WERI-Rb-1 (cell line): ENCODE measurements around the gene PLK5.
A peak's percentile ranks its signal among the peaks of the same experiment; 100 is the strongest.

ENCODE experiments used
- DNase-seq: peaks from one replicate; pipeline ENCODE4 v3.0.0-alpha.2; 2020
- H3K27ac ChIP-seq: fragments of 250-450 bp; sonication (Bioruptor Pico); 2 replicates; pipeline ENCODE4 v1.5.1; 2020; ENCODE audit warnings: mild to moderate bottlenecking, moderate library complexity
- H3K27me3 ChIP-seq: fragments of 250-450 bp; sonication (Bioruptor Pico); 2 replicates; pipeline ENCODE4 v1.5.1; 2021; ENCODE audit warnings: mild to moderate bottlenecking, low read depth, moderate library complexity; ENCODE audit not compliant: insufficient read depth, severe bottlenecking
- H3K36me3 ChIP-seq: fragments of 250-450 bp; sonication (Bioruptor Pico); 2 replicates; pipeline ENCODE4 v1.5.1; 2020; ENCODE audit warnings: mild to moderate bottlenecking, moderate library complexity
- H3K4me3 ChIP-seq: 2 replicates; pipeline ENCODE4 v1.5.1; 2011; ENCODE audit warnings: low read depth, mild to moderate bottlenecking, control low read depth, low read length
- H3K9me3 ChIP-seq: fragments of 250-450 bp; sonication (Bioruptor Pico); 2 replicates; pipeline ENCODE4 v1.5.1; 2021; ENCODE audit warnings: mild to moderate bottlenecking, moderate library complexity; ENCODE audit not compliant: severe bottlenecking
- TF ChIP-seq, protein P1 (sequence below): IDR thresholded peaks from 2 replicates; pipeline ENCODE4 v1.5.1; 2011; ENCODE audit warnings: low read depth, mild to moderate bottlenecking, control low read depth, inconsistent platforms, low read length

PLK5 gene

GRCh38 chr19:1491114-1491848 is 32.6 kb upstream of the PLK5 start, which contains the start of gene REEP6:
Gene REEP6 (plus strand): TSS chr19:1491181. CDS start chr19:1491270, 89 bp downstream.
- H3K27me3 ChIP-seq = no peaks in the 10 kb centered on the region
- peak within 1 kb of the TSS; percentile 93 for H3K27ac ChIP-seq
- H3K9me3 ChIP-seq = no peaks in the 10 kb centered on the region
- DNase-seq = no peak
- TF ChIP-seq, protein P1, sequence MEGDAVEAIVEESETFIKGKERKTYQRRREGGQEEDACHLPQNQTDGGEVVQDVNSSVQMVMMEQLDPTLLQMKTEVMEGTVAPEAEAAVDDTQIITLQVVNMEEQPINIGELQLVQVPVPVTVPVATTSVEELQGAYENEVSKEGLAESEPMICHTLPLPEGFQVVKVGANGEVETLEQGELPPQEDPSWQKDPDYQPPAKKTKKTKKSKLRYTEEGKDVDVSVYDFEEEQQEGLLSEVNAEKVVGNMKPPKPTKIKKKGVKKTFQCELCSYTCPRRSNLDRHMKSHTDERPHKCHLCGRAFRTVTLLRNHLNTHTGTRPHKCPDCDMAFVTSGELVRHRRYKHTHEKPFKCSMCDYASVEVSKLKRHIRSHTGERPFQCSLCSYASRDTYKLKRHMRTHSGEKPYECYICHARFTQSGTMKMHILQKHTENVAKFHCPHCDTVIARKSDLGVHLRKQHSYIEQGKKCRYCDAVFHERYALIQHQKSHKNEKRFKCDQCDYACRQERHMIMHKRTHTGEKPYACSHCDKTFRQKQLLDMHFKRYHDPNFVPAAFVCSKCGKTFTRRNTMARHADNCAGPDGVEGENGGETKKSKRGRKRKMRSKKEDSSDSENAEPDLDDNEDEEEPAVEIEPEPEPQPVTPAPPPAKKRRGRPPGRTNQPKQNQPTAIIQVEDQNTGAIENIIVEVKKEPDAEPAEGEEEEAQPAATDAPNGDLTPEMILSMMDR = peak; percentile 8; the same call in 1 of the 2 replicates
- peak within 1 kb of the TSS; percentile 72 for H3K4me3 ChIP-seq
- no peaks in the 10 kb centered on the region for H3K36me3 ChIP-seq

GRCh38 chr19:1491849-1492170 is 32.1 kb upstream of the PLK5 start:
- no peak for DNase-seq
- Histone ChIP-seq H3K9me3 (no peaks in the 10 kb centered on the region), H3K27me3 (no peaks in the 10 kb centered on the region), H3K36me3 (no peaks in the 10 kb centered on the region), H3K4me3 (peak overlapping the region; percentile 72), H3K27ac (peak overlapping the region; percentile 79)
- TF ChIP-seq, protein P1 = no peak

GRCh38 chr19:1492474-1493006 is 31.3 kb upstream of the PLK5 start:
- Histone ChIP-seq H3K9me3 (no peaks in the 10 kb centered on the region), H3K27me3 (no peaks in the 10 kb centered on the region), H3K4me3 (peak overlapping the region; percentile 25; the same call in 1 of the 2 replicates), H3K36me3 (no peaks in the 10 kb centered on the region), H3K27ac (peak overlapping the region; percentile 79)
- TF ChIP-seq, protein P1 = no peak
- no peak for DNase-seq

DNA sequence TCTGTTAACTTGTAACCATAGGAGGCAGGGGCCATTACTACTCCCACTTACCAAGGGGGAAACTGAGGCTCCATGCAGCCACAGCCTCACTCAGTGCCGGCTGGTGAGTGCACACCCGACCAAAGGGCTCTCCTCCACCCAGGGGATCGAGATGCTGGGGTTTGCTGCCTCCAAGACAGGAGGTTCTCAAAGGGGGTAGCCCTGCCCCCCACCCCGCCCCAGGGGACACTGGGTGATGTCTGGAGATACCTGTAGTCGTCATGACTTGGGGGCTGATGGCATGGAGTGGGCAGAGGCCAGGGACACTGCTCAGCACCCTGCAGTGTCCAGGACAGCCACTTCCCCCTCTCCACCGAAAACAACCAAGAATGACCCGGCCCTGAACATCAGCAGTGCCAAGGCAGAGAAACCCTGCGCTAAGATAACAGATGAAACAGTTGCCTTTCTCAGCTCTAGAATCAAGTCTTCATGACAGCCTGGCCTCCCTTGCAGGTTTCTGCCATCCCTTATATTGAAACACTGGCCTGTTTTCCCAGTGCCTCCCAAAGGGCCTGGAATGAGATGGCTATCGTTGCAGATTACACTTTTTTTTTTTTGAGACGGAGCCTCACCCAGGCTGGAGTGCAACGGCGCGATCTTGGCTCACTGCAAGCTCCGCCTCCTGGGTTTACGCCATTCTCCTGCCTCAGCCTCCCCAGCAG is 29.6 kb upstream of the PLK5 start:
- Histone ChIP-seq H3K9me3 (no peaks in the 10 kb centered on the region), H3K36me3 (no peaks in the 10 kb centered on the region), H3K27me3 (no peaks in the 10 kb centered on the region), H3K27ac (peak overlapping the region; percentile 79), H3K4me3 (no peak overlapping the region)
- DNase-seq = no peak
- TF ChIP-seq, protein P1 = no peak

GRCh38 chr19:1495051-1495798 is 28.7 kb upstream of the PLK5 start:
- no peak for DNase-seq
- Histone ChIP-seq H3K36me3 (no peaks in the 10 kb centered on the region), H3K4me3 (no peak overlapping the region), H3K27ac (no peak overlapping the region), H3K9me3 (peaks cover 7% of the 10 kb centered on the region), H3K27me3 (no peaks in the 10 kb centered on the region)
- TF ChIP-seq, protein P1 = no peak
